Stomach (tissue), 4 donors: Measurements from ENCODE around the gene MYO5B.

Experiments
- CTCF ChIP-seq, 7 experiments: fragments of 450-650 bp in 4 of 7; fragments of 200-600 bp in 3 of 7; sonication (generic) in 3 of 7; IDR thresholded peaks; one replicate each; pipeline ENCODE4 v1.5.1; 2016 to 2019; ENCODE audit warnings: antibody characterized with exemption in 7 of 7, control low read depth in 2 of 7, mild to moderate bottlenecking in 1 of 7
- EP300 ChIP-seq: sonication (generic); formaldehyde crosslinking; IDR thresholded peaks from one replicate; pipeline ENCODE4 v1.6.1; 2017; ENCODE audit warnings: antibody characterized with exemption
- POLR2A ChIP-seq, 4 donors: fragments of 450-650 bp; IDR thresholded peaks; one replicate each; pipeline ENCODE4 v1.6.1; 2016; ENCODE audit warnings: antibody characterized with exemption in 4 of 4, control low read depth in 2 of 4, mild to moderate bottlenecking in 1 of 4, moderate library complexity in 1 of 4
- POLR2AphosphoS5 ChIP-seq, 3 donors: sonication (generic); formaldehyde crosslinking; IDR thresholded peaks; one replicate each; pipeline ENCODE4 v1.6.1; 2016; ENCODE audit warnings: antibody characterized with exemption in 3 of 3

GRCh38 chr18:50154420-50154819, 40.5 kb downstream of the MYO5B start:
- TF ChIP-seq CTCF (IDR thresholded peaks at IDR 0.05) (no peak), POLR2A (IDR thresholded peaks at IDR 0.05) (no peak), POLR2AphosphoS5 (IDR thresholded peaks at IDR 0.05) (no peak), EP300 (no peak)
